ENCODE results near the gene CCDC142. TPM values are rescaled to one million over a fixed set of nuclear protein-coding genes. Genes with fewer than 3 reads are reported as not detected.

Gene CCDC142
- total RNA-seq, 1 experiment from 2014 or later: 24.2 TPM

- ChIA-PET POLR2A (interaction anchor here (0.7 kb wide), 1 partner anchor 14 kb away, joined by 12 read pairs; no protein-coding TSS in a partner anchor), CTCF (no interaction called here)
- Histone ChIP-seq H3K4me3 (ENCODE audit: low read depth in 2 of 2, low read length in 2 of 2) (peak within 1 kb of the TSS in 1 of 2 experiments; percentile 37; a peak in 1 of 4 replicates), H3K36me3 (ENCODE audit: control insufficient read depth, insufficient read depth, low read length) (no peaks in the 10 kb centered on the region), H3K9me3 (ENCODE audit: control insufficient read depth, insufficient read depth, low read depth, low read length) (no peaks in the 10 kb centered on the region), H3K27ac (ENCODE audit: low read length) (no peak within 1 kb of the TSS), H3K4me1 (ENCODE audit: control insufficient read depth, insufficient read depth, low read length) (no peaks in the 10 kb centered on the region), H3K27me3 (ENCODE audit: control insufficient read depth, insufficient read depth, low read length) (no peaks in the 10 kb centered on the region)
- intact Hi-C loops (cut with micrococcal nuclease; ENCODE audit: unreplicated experiment) (no loop called here), in situ Hi-C loops (cut with HindIII; ENCODE audit: low pct_unique_long_range_greater_than_20kb, low sequenced_read_pairs) (no loop called here)
- DNase-seq (ENCODE audit: low read depth, low spot score): no peak
- BruUV-seq (replicated peaks): no TSS peak
- TF ChIP-seq SIN3A (IDR thresholded peaks at IDR 0.05; ENCODE audit: borderline replicate concordance, insufficient read depth, low read depth, low read length) (no peak), CTCF (IDR thresholded peaks at IDR 0.05) (no peak), TCF7L2 (IDR thresholded peaks at IDR 0.05; ENCODE audit: low read depth, low read length) (no peak), POLR2AphosphoS5 (IDR thresholded peaks at IDR 0.05; ENCODE audit: low read depth, low read length) (no peak)
- TF ChIP-seq, protein P1, sequence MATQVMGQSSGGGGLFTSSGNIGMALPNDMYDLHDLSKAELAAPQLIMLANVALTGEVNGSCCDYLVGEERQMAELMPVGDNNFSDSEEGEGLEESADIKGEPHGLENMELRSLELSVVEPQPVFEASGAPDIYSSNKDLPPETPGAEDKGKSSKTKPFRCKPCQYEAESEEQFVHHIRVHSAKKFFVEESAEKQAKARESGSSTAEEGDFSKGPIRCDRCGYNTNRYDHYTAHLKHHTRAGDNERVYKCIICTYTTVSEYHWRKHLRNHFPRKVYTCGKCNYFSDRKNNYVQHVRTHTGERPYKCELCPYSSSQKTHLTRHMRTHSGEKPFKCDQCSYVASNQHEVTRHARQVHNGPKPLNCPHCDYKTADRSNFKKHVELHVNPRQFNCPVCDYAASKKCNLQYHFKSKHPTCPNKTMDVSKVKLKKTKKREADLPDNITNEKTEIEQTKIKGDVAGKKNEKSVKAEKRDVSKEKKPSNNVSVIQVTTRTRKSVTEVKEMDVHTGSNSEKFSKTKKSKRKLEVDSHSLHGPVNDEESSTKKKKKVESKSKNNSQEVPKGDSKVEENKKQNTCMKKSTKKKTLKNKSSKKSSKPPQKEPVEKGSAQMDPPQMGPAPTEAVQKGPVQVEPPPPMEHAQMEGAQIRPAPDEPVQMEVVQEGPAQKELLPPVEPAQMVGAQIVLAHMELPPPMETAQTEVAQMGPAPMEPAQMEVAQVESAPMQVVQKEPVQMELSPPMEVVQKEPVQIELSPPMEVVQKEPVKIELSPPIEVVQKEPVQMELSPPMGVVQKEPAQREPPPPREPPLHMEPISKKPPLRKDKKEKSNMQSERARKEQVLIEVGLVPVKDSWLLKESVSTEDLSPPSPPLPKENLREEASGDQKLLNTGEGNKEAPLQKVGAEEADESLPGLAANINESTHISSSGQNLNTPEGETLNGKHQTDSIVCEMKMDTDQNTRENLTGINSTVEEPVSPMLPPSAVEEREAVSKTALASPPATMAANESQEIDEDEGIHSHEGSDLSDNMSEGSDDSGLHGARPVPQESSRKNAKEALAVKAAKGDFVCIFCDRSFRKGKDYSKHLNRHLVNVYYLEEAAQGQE (IDR thresholded peaks at IDR 0.05; ENCODE audit: insufficient read depth in 1 of 2, low read depth in 2 of 2, low read length in 1 of 2): no peak
- peak; percentile 32 for ATAC-seq
Observed at GRCh38 chr2:74514368-74515270, 31.8 kb upstream of the CCDC142 start, which contains the start of gene TLX2. TSS of gene TLX2 (plus strand) at chr2:74514450. CDS start at chr2:74514807, 357 bp downstream.

GRCh38 chr2:74513605-74514367 lies 31.0 kb upstream of the CCDC142 start:
- intact Hi-C loops (cut with micrococcal nuclease; ENCODE audit: unreplicated experiment) (no loop called here), in situ Hi-C loops (cut with HindIII; ENCODE audit: low pct_unique_long_range_greater_than_20kb, low sequenced_read_pairs) (no loop called here)
- H3K27ac ChIP-seq (ENCODE audit: low read length): no peak overlapping the region
- H3K4me1 ChIP-seq (ENCODE audit: control insufficient read depth, insufficient read depth, low read length): no peaks in the 10 kb centered on the region; the same call in 1 of the 2 replicates
- no peaks in the 10 kb centered on the region for H3K36me3 ChIP-seq (ENCODE audit: control insufficient read depth, insufficient read depth, low read length)
- ATAC-seq (peak; percentile 18; the same call in 1 of the 2 replicates), DNase-seq (ENCODE audit: low read depth, low spot score) (no peak)
- peak overlapping the region in 1 of 2 experiments; percentile 37; a peak in 1 of 4 replicates for H3K4me3 ChIP-seq (ENCODE audit: low read depth in 2 of 2, low read length in 2 of 2)
- no peaks in the 10 kb centered on the region for H3K27me3 ChIP-seq (ENCODE audit: control insufficient read depth, insufficient read depth, low read length)
- H3K9me3 ChIP-seq (ENCODE audit: control insufficient read depth, insufficient read depth, low read depth, low read length): no peaks in the 10 kb centered on the region
- ChIA-PET CTCF (no interaction called here), POLR2A (interaction anchor here (0.7 kb wide), 1 partner anchor 13 kb away, joined by 12 read pairs; no protein-coding TSS in a partner anchor)
- TF ChIP-seq CTCF (IDR thresholded peaks at IDR 0.05): no peak
- TF ChIP-seq, protein P1 (IDR thresholded peaks at IDR 0.05; ENCODE audit: insufficient read depth in 1 of 2, low read depth in 2 of 2, low read length in 1 of 2): no peak
- no peak for TF ChIP-seq POLR2AphosphoS5 (IDR thresholded peaks at IDR 0.05; ENCODE audit: low read depth, low read length)
- no peak for TF ChIP-seq TCF7L2 (IDR thresholded peaks at IDR 0.05; ENCODE audit: low read depth, low read length)
- no peak for TF ChIP-seq SIN3A (IDR thresholded peaks at IDR 0.05; ENCODE audit: borderline replicate concordance, insufficient read depth, low read depth, low read length)
- no TSS peak for BruUV-seq (replicated peaks)
